Ammon's horn (tissue), 1 donor: ENCODE results near the gene SLC35G6.
"Not testable (repeated sequence)": the region's sequence is repeated elsewhere in the genome, so short reads cannot be mapped to it uniquely, and the experiment has no call there.

Experiments
- DNase-seq: peaks from one replicate; pipeline ENCODE4 v3.0.0-alpha.2; 2016; ENCODE audit warnings: low spot score

SLC35G6 gene

GRCh38 chr17:7460850-7461660 lies 20.2 kb upstream of the SLC35G6 start:
- DNase-seq, result no peak

GRCh38 chr17:7462474-7463371 lies 18.5 kb upstream of the SLC35G6 start:
- DNase-seq, result no peak

GRCh38 chr17:7463372-7463846 lies 17.8 kb upstream of the SLC35G6 start:
- DNase-seq, result no peak

GRCh38 chr17:7464081-7464480 lies 17.2 kb upstream of the SLC35G6 start:
- no peak for DNase-seq

- no peak for DNase-seq
Measured at GRCh38 chr17:7465597-7466275, 15.5 kb upstream of the SLC35G6 start.

GRCh38 chr17:7466318-7466638 lies 15.0 kb upstream of the SLC35G6 start:
- no peak for DNase-seq

- DNase-seq, result peak; percentile 31
Measured at GRCh38 chr17:7466639-7467341, 14.5 kb upstream of the SLC35G6 start.

GRCh38 chr17:7467498-7467897 lies 13.7 kb upstream of the SLC35G6 start:
- no peak for DNase-seq

GRCh38 chr17:7468290-7468689 lies 13.0 kb upstream of the SLC35G6 start:
- DNase-seq, result no peak

- DNase-seq, result no peak
Measured at GRCh38 chr17:7468804-7469389, 12.3 kb upstream of the SLC35G6 start.

- not testable (repeated sequence) for DNase-seq
Measured at GRCh38 chr17:7469843-7470242, 11.4 kb upstream of the SLC35G6 start.

- DNase-seq, result not testable (repeated sequence)
Measured at GRCh38 chr17:7470457-7470973, 10.7 kb upstream of the SLC35G6 start.

- DNase-seq, result no peak
Measured at GRCh38 chr17:7471729-7472128, 9.5 kb upstream of the SLC35G6 start.

GRCh38 chr17:7474767-7475166 lies 6.5 kb upstream of the SLC35G6 start:
- not testable (repeated sequence) for DNase-seq

GRCh38 chr17:7475764-7476422 lies 5.4 kb upstream of the SLC35G6 start:
- DNase-seq, result no peak

- no peak for DNase-seq
Measured at GRCh38 chr17:7476494-7476893, 4.8 kb upstream of the SLC35G6 start.

- DNase-seq, result no peak
Measured at GRCh38 chr17:7476951-7477350, 4.3 kb upstream of the SLC35G6 start.

- DNase-seq, result peak; percentile 77
Measured at GRCh38 chr17:7477392-7478275, 3.6 kb upstream of the SLC35G6 start.
